GM18526 (cell line): Measurements from ENCODE around the gene AZIN2.
A peak's percentile ranks its signal among the peaks of the same experiment; 100 is the strongest.

Source experiments
- POLR2A ChIP-seq: IDR thresholded peaks from 3 replicates; pipeline ENCODE4 v1.6.1; 2011; ENCODE audit not compliant: insufficient read length; ENCODE audit errors: extremely low read depth

The AZIN2 gene

DNA sequence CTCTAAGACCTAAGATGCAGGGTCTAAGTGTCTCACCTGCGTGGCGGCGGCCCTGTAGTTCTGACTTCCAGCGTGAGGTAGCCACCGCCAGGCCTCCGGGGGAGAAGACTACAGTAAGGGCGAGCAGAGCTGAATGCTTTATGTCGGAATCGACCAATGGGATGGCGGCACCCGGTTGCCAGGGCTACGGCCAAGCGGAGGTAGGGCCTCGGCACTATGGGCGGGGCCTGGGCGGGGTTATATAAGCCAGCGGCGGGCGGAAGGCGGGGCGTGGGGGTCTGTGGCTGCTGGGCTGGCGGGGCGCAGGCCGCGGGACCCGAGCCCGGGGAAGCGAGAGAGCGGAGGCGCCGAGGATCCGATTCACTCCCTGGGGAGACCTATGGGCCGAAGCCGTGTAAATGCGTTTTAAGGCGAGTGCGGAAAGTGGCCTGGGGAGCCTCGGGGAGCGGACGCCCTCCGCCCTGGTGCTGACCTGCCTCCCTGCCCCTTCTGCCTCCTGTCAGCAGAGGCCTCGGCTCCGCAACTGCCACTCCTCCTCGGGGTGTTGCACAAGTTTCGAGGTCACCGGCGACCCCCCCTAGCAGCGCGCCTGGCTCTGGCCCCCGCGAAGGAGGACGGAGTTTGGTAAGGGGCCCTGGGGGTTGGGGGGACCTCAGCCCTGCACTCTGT lies at the start of gene AZIN2:
Gene AZIN2 (plus strand): TSS at position 269 of the 669 bp plus-strand sequence. CDS start 1,097 bp downstream, outside the sequence.
- TF ChIP-seq POLR2A: peak; percentile 49

DNA sequence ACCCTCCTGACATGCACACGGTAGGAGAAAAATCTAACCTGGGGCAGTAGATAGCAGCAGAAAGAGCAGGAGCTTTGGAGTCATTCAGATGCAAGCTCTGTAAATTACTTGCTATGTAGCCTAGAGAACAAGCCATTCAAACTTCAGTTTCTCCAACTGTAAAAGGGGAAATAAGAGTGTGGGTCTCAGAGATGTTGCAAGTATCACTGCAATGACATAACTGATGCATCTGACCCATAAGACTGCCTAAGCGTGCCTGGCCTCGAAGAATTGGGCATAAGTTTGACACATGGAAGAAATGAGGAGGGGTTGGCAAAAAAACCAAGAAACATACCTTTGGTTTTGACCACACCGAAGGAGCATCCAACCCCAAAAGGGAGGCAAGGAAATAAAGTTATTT lies 49.4 kb upstream of the AZIN2 start:
- no peak for TF ChIP-seq POLR2A

DNA sequence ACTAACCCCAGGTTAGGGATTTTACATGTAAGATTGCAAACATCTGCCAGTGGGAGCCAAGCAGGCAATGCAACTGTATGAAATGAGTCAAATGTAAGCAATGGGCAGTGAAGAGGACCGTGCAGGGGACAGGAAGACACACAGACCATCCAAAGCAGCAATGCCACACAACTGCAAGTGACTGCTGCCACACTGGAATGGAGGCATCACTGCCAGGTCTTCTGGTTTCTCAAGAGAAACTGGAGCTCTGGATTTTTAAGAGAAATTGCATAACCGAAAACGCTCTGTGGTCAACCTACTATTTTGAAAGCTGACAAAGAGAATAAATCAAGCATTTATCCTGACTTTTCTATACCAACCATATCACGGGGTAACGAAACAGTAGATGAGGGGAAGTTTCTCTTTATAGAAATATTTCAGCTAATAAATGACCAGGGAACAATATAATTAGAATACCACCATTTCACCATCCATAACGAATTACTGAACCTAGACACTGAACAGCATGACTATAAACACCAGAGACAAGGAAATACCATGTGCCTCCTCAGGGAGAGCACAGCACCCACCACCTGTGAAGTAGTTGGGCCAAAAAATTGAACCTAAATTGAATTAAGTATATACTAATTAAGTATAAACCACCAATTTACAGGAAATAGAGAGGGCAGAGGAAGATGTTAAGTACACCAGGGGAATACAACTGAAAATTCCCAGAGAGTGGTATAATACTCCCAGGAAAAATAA lies 48.7 kb upstream of the AZIN2 start:
- no peak for TF ChIP-seq POLR2A

DNA sequence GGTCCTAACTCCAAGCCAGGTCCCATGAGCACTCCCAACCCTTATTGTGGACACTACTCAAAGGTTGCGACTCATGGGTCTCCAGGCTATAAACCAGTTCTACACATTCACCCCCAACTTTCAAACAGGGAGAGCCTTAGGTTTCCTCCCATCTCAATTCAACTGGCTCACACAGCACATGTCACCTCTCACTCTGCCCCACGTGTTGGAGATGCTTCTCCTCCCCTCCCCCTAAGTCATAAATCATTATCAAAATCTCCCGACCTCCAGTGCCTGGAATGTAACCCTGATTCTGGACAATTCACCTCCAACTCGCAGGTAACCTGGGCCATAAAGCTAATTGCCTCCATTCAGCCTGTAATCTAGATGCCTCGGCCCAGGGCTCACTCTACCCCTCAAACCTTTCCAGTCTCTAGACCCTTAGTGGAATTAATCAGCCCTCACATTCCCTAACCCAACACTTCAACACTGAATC lies 44.9 kb upstream of the AZIN2 start:
- no peak for TF ChIP-seq POLR2A

DNA sequence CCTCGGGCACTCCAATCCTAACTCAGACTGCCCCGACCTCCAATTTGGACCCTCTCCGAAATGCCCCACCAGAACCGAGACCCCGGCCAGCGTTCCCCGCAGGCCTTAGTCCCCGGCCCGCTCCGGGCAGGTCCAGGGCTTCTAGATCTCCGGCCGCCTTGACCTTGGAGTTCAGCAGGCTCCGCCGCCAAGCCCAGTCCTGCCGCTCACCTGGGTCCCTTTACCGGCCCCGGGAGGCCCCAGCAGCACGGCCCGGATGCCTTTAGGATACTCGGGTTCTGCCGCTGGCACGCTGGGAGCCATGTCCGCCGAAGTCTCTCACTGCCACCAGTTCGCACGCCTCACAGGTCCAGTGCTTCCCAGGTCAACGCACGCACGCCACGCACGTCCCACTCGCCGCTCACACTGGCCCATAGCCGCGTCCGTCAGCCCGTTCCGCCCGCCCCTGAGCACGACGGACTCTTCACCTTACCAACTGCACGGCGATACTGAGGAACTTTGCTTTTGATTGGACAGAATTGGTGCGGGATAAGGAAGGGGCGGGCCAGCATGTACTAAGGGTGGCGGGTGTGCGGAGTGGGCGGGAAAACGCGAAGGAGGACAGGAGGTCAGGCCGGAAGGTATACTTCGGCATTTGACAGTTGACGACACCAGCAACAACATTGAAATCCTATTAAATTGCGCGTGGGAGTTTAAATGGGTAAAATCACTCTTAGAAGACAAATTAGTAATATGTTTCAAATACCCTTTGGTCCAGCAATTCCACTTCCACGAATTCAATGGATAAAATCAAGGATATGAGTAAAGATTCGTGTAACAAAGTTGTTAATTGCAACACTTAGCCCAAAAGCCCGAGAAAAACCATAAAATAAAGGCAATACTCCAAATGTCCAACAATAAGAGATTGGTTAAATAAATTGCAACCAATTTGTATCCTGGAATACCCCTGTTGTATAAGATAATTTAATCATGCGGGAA lies 44.1 kb upstream of the AZIN2 start, which contains the start of gene AK2:
Gene AK2 (minus strand): TSS at position 358 of the 978 bp plus-strand sequence. CDS start 55 bp downstream, at position 303.
- peak; percentile 70 for TF ChIP-seq POLR2A

DNA sequence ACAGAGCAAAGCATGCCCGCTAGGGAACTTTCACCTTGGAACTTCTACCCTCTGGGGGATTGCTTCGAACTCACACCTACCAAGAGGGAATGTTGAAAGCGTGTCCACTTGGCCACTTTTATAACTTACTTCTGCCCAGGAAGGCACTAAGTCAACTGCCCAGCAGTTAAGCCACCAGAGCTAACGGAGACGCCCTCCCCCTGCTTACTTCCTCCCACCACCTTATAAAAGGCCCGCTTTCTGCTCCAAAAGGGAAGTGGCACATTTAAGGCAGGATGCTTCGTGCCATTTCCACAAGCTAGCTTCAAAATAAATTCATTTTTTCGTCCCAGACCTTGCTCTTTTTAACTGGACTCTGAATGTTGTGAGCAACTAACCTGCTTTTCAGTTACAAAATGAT lies 41.1 kb upstream of the AZIN2 start:
- no peak for TF ChIP-seq POLR2A

DNA sequence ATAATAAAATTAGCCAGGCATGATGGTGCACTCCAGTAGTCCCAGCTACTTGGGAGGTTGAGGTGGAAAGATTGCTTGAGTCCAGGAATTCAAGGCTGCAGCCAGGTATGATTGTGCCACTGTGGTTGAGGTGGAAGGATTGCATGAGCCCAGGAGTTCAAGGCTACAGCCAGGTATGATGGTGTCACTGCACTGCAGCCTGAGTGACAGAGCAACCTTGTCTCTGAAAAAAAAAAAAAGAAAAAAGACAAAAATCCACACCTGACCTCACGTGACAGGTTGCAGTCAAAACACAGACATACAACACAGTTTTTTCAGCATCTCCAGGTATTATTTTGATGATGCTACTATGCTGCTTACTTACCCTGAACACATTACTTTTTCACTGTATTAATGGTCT lies 39.9 kb upstream of the AZIN2 start:
- TF ChIP-seq POLR2A: no peak

DNA sequence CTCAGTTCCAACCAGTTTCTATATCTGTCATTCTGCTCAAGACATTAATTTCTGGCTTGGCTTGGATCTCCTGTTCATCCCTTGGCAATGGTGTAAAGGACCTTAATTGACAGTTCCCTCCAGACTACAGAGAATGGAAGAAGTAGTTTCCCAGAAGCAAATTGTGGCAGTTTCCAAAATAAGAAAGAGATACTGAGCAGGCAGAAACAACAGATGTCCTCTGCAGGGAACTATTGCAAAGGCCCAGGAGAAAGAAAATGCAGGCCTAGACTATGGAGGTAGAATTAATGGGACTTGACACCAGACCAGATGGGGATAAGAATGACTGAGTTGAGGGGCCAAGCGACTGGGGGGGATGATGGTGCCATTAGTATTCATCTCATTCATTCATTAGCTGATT lies 38.1 kb upstream of the AZIN2 start:
- TF ChIP-seq POLR2A: no peak

DNA sequence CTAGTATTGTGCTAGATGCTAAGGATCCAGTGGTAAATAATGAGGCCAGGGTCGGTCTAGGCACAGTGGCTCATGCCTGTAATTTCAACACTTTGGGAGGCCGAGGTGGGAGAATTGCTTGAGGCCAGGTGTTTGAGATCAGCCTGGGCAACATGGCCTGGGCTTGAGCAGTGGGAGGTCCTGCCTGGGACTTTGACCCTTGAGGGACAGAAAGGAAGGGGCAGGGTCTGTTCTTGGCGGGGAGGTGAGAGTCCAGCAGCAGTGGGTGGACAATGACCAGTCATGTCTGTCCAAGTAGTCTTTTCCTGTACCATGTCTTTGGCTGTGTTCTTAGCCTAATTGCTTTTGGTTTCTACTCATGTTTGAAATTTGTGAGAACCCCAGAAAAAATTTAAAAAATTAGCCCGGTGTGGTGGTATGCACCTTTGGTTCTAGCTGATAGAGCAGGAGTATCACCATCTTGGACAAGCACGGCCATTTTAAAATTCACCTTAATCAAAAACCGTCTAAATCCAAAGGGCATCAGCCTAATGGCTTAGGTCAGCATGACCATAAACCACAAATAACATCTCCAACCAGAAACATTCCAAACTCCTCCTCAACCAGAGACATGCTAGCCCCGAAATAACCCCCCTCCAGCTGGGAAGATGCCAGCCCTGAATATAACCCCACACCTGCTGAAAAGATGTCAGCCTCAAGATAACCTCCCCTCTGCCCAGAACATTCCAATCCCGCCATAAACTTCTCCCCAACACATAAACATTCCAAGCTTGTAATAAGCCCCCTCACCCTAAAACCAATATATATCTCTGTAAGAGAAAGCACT lies 37.5 kb upstream of the AZIN2 start:
- no peak for TF ChIP-seq POLR2A

DNA sequence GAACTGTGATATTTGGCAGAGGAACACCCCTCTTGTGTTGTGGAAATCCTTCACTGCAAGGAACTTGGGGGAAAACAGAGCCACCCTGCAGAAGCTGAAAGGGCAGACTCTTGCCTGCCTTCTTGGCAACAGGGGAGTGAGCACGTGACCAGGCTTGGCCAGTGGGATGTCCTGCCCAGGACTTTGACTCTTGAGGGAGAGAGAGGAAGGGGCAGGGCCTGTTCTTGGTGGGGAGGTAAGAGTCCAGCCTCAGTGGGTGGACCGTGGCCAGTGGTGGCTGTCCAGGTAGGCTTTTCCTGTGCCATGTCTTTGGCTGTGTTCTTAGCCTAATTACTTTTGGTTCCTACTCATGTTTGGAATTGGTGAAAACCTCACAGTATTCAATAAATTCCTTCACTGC lies 35.7 kb upstream of the AZIN2 start:
- TF ChIP-seq POLR2A: no peak

DNA sequence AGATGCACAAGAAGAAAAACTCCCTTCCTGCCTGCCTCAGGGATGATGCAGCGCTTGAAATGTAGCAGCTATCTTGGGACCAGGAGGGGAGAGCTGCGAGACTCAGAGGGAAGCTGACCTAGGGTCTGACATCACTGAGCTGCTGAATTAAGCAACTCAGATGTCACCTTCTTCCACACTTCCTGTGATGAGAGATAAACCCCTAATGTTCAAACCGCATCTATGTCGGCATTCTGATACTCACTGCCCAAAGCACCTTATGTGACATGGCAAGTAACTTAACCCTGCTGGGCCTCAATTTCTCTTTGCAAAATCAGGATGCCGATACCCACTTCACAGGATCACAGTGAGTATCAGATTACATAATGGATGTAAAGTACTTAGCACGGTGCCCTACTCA lies 35.1 kb upstream of the AZIN2 start:
- no peak for TF ChIP-seq POLR2A

DNA sequence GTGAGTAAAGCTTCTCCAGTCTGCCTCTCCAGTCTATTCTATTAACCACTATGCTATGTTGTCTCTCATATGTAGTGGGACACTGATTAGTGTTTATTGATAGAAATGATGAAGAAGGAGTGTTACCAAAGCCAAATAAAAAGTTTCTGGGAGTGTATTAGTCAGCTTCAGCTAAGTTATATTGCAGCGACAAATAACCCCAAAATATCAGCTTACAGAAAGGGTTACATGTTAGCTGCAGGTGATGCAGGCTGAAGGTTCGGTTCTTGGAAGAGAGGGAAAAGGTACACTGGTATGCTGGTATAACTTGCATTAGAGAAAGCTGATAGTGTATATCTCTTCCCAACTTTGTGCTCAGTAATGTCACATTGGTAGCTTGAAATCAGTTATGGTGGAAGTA lies 33.7 kb upstream of the AZIN2 start:
- no peak for TF ChIP-seq POLR2A

DNA sequence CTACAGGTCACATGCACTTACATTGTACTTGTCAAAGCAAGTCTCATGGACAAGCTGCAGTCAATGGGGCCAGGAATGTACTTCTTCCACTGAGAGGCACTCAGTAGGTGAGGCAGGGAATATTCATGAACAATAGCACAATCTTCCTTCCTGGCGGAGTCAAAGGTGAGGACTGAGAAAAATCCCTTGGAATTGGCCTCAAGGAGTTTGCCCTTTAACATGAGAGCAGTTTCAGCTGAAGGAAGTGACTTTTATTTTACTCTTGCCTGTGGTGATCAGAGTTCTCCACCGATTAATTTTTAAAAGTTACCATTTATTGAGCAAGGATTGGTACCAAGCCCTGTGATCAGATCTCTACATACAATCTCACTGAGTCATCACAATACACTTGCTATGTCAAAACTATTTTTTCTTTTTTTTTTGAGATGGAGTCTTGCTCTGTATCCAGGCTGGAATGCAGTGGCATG lies 33.1 kb upstream of the AZIN2 start:
- TF ChIP-seq POLR2A: no peak

DNA sequence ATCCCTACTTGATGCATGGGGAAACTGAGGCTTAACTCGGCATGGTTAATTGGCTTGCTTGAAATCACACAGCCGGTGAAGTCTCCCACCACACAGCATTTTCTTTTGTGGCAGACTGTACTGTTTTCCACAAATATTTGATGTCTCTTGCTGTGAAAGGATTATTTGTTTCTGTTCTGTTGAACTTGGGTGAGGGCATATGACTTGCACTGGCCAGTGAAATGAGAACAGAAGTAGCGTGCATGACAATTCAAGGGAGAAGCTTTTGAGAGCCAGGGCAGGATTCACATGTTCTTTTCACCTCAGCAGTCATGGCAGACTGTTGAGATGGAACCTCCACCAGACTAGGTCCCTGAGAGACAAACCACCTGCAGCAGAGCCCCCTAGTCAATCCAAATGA lies 32.5 kb upstream of the AZIN2 start:
- no peak for TF ChIP-seq POLR2A
